Prostate gland (tissue), 2 donors: ENCODE data around the gene GLT1D1. TPM values are rescaled to one million over a fixed set of nuclear protein-coding genes. Genes with fewer than 3 reads are reported as not detected.

Source experiments
- DNase-seq: peaks from one replicate; pipeline ENCODE4 v3.0.0-alpha.2; 2019; ENCODE audit warnings: low spot score
- H3K27ac ChIP-seq, 2 donors: fragments of 200-600 bp; sonication (generic); 2 replicates each; pipeline ENCODE4 v1.5.1; 2017 to 2019
- H3K27me3 ChIP-seq: fragments of 200-600 bp; sonication (generic); replicated peaks from 2 replicates; pipeline ENCODE4 v1.5.1; 2019; ENCODE audit not compliant: insufficient read depth
- H3K36me3 ChIP-seq, 2 donors: fragments of 200-600 bp; sonication (generic); 1 replicate in 1 of 2; 2 replicates in 1 of 2; pipeline versions ENCODE4 v1.5.1 to v1.8.1; 2017 to 2019
- H3K4me1 ChIP-seq: fragments of 200-600 bp; sonication (generic); replicated peaks from 2 replicates; pipeline ENCODE4 v1.5.1; 2019
- H3K4me3 ChIP-seq, 2 donors: fragments of 200-600 bp; sonication (generic); 2 replicates each; pipeline ENCODE4 v1.5.1; 2017 to 2019
- H3K9me3 ChIP-seq: fragments of 200-600 bp; sonication (generic); 2 replicates; pipeline ENCODE4 v1.5.1; 2017
- CTCF ChIP-seq, 4 experiments: fragments of 200-600 bp in 2 of 4; fragments of 450-650 bp in 2 of 4; sonication (generic) in 2 of 4; IDR thresholded peaks; 1 replicate in 3 of 4; 2 replicates in 1 of 4; pipeline ENCODE4 v1.5.1; 2016 to 2019; ENCODE audit warnings: antibody characterized with exemption in 4 of 4, mild to moderate bottlenecking in 2 of 4, moderate library complexity in 2 of 4
- POLR2A ChIP-seq: fragments of 450-650 bp; IDR thresholded peaks from one replicate; pipeline ENCODE4 v1.6.1; 2016; ENCODE audit warnings: antibody characterized with exemption, mild to moderate bottlenecking
- POLR2AphosphoS5 ChIP-seq: sonication (generic); formaldehyde crosslinking; IDR thresholded peaks from one replicate; pipeline ENCODE4 v1.6.1; 2017; ENCODE audit warnings: antibody characterized with exemption
- WGBS: methylation state at CpG from one replicate; pipeline ENCODE4 v1.1.5; 2018; 5-methylcytosine and 5-hydroxymethylcytosine counted together
- intact Hi-C: fragments of 100-400 bp; cut with DNase I; formaldehyde crosslinking; loops from one replicate; pipeline ENCODE4 v1.14.2; 2022
- total RNA-seq, 2 donors: library from RNA; depleted of rRNA; stranded (reverse); fragments of >200 nt; gene quantifications; one replicate each; pipeline ENCODE4 v1.1.0, GENCODE V29; 2016

The GLT1D1 gene
- total RNA-seq, 2 donors from 2014 or later: 1.9 TPM; not detected in 1

GRCh38 chr12:129001826-129002225, 148.5 kb downstream of the GLT1D1 start:
- Histone ChIP-seq H3K27me3 (no peaks in the 10 kb centered on the region), H3K36me3 (no peaks in the 10 kb centered on the region), H3K9me3 (no peaks in the 10 kb centered on the region), H3K4me1 (no peaks in the 10 kb centered on the region), H3K4me3 (no peak overlapping the region), H3K27ac (no peak overlapping the region)
- no peak for TF ChIP-seq POLR2AphosphoS5
- TF ChIP-seq POLR2A: no peak
- no peak for TF ChIP-seq CTCF (IDR thresholded peaks at IDR 0.05)
- 87% methylated on average over 6 of the region's 6 CpGs for WGBS
- intact Hi-C loops: no loop called here
- DNase-seq: no peak

GRCh38 chr12:129002427-129002826, 149.1 kb downstream of the GLT1D1 start:
- Histone ChIP-seq H3K27me3 (no peaks in the 10 kb centered on the region), H3K27ac (no peak overlapping the region), H3K36me3 (no peaks in the 10 kb centered on the region), H3K9me3 (no peaks in the 10 kb centered on the region), H3K4me1 (no peaks in the 10 kb centered on the region), H3K4me3 (no peak overlapping the region)
- DNase-seq: no peak
- WGBS: 47% methylated on average over 8 of the region's 8 CpGs
- intact Hi-C loops: no loop called here
- TF ChIP-seq CTCF (IDR thresholded peaks at IDR 0.05): no peak
- no peak for TF ChIP-seq POLR2AphosphoS5
- TF ChIP-seq POLR2A: no peak

GRCh38 chr12:129005416-129005815, 152.1 kb downstream of the GLT1D1 start:
- no peaks in the 10 kb centered on the region for H3K36me3 ChIP-seq
- no peak overlapping the region for H3K27ac ChIP-seq
- 86% methylated on average over 8 of the region's 8 CpGs for WGBS
- TF ChIP-seq POLR2A (no peak), POLR2AphosphoS5 (no peak), CTCF (IDR thresholded peaks at IDR 0.05) (no peak)
- intact Hi-C loops: no loop called here
- no peaks in the 10 kb centered on the region for H3K9me3 ChIP-seq
- no peak for DNase-seq
- no peak overlapping the region for H3K4me3 ChIP-seq
- no peaks in the 10 kb centered on the region for H3K27me3 ChIP-seq
- no peaks in the 10 kb centered on the region for H3K4me1 ChIP-seq

- Histone ChIP-seq H3K4me1 (no peaks in the 10 kb centered on the region), H3K9me3 (no peaks in the 10 kb centered on the region), H3K27ac (no peak overlapping the region), H3K4me3 (no peak overlapping the region), H3K27me3 (no peaks in the 10 kb centered on the region), H3K36me3 (no peaks in the 10 kb centered on the region)
- WGBS: 81% methylated on average over 6 of the region's 6 CpGs
- no peak for TF ChIP-seq POLR2AphosphoS5
- TF ChIP-seq CTCF (IDR thresholded peaks at IDR 0.05): no peak
- no peak for TF ChIP-seq POLR2A
- DNase-seq: no peak
- intact Hi-C loops: no loop called here
These were observed 152.6 kb downstream of the GLT1D1 start for GRCh38 chr12:129005829-129006228.

GRCh38 chr12:129009833-129010622, 156.8 kb downstream of the GLT1D1 start:
- Histone ChIP-seq H3K36me3 (no peaks in the 10 kb centered on the region), H3K9me3 (no peaks in the 10 kb centered on the region), H3K27me3 (no peaks in the 10 kb centered on the region), H3K27ac (no peak overlapping the region), H3K4me1 (no peaks in the 10 kb centered on the region), H3K4me3 (no peak overlapping the region)
- intact Hi-C loops: no loop called here
- WGBS: 60% methylated on average over 5 of the region's 5 CpGs
- no peak for TF ChIP-seq POLR2A
- no peak for TF ChIP-seq POLR2AphosphoS5
- no peak for TF ChIP-seq CTCF (IDR thresholded peaks at IDR 0.05)
- DNase-seq: no peak
